IMR-90 (cell line): Measurements from ENCODE around the gene SETX.

Experiments used
- MAFK ChIP-seq: IDR thresholded peaks from 2 replicates; pipeline ENCODE4 v1.6.1; 2012; ENCODE audit warnings: low read depth, low read length, improper control_type of control experiment
- TF ChIP-seq, protein P1 (sequence below): conservative IDR thresholded peaks from 2 replicates; pipeline ENCODE4 v1.5.1; 2012; ENCODE audit warnings: mild to moderate bottlenecking, low read depth, low read length, improper control_type of control experiment

DNA sequence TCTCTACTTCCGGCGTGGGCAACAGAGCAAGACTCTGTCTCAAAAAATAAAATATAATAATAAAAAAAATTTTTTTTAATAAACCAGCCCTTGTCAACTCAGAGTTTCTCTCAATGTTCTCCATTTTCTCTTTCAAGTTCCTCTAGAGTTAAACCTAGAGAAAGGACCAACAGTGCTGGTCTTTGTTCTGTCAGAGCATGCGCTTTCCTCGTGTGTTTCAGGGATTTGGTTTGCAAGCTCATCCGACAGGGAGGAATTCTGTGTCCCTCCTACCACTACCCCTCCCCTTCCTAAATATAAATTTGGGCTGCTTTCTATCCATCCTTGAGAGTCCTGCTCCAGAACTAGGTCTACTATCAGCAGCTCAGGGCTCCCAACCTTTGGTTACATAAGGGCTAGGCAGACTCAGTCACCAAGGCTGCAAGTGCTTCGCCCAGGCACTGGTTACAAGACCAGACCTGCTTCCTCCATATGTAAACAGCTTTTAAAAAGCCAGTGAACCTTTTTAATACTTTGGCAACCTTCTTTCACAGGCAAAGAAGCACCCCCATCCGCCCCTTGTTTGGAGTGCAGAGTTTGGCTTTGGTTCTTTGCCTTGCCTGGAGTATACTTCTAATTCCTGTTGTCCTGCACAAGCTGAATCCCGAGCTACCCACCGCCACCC is 13.5 kb downstream of the SETX start:
- TF ChIP-seq, protein P1, sequence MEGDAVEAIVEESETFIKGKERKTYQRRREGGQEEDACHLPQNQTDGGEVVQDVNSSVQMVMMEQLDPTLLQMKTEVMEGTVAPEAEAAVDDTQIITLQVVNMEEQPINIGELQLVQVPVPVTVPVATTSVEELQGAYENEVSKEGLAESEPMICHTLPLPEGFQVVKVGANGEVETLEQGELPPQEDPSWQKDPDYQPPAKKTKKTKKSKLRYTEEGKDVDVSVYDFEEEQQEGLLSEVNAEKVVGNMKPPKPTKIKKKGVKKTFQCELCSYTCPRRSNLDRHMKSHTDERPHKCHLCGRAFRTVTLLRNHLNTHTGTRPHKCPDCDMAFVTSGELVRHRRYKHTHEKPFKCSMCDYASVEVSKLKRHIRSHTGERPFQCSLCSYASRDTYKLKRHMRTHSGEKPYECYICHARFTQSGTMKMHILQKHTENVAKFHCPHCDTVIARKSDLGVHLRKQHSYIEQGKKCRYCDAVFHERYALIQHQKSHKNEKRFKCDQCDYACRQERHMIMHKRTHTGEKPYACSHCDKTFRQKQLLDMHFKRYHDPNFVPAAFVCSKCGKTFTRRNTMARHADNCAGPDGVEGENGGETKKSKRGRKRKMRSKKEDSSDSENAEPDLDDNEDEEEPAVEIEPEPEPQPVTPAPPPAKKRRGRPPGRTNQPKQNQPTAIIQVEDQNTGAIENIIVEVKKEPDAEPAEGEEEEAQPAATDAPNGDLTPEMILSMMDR = no peak
- TF ChIP-seq MAFK = no peak
